Activated gamma-delta T cell (primary cell): ENCODE results near the gene SLX9.

ENCODE experiments used
- DNase-seq: peaks from one replicate; lab custom pipeline; 2025; lab: John Stamatoyannopoulos, UW

The SLX9 gene

GRCh38 chr21:44977616-44978340 lies 37.9 kb downstream of the SLX9 start:
- DNase-seq, result no peak

- DNase-seq, result no peak
Measured at GRCh38 chr21:44979687-44980561, 40.1 kb downstream of the SLX9 start.

- DNase-seq, result no peak
Measured at GRCh38 chr21:44980562-44981489, 41.0 kb downstream of the SLX9 start.

GRCh38 chr21:44982558-44983250 lies 42.9 kb downstream of the SLX9 start:
- DNase-seq, result no peak

GRCh38 chr21:44983421-44984206 lies 43.8 kb downstream of the SLX9 start:
- DNase-seq, result no peak

- DNase-seq, result no peak
Measured at GRCh38 chr21:44984428-44984791, 44.6 kb downstream of the SLX9 start.

- DNase-seq, result no peak
Measured at GRCh38 chr21:44984792-44985440, 45.1 kb downstream of the SLX9 start.

- DNase-seq, result no peak
Measured at GRCh38 chr21:44985441-44986401, 45.9 kb downstream of the SLX9 start.

- DNase-seq, result no peak
Measured at GRCh38 chr21:44986471-44987291, 46.9 kb downstream of the SLX9 start.

GRCh38 chr21:44987301-44987885 lies 47.6 kb downstream of the SLX9 start:
- no peak for DNase-seq

- no peak for DNase-seq
Measured at GRCh38 chr21:44987886-44988606, 48.2 kb downstream of the SLX9 start.

GRCh38 chr21:44988607-44989536 lies 49.0 kb downstream of the SLX9 start:
- no peak for DNase-seq

- no peak for DNase-seq
Measured at GRCh38 chr21:44989537-44989886, 49.7 kb downstream of the SLX9 start.

GRCh38 chr21:44989943-44990780 lies 50.3 kb downstream of the SLX9 start:
- no peak for DNase-seq

GRCh38 chr21:44990921-44991320 lies 51.1 kb downstream of the SLX9 start:
- DNase-seq, result no peak
